B cell (primary cell): ENCODE data around the gene CFL1.

Source experiments
- EZH2 ChIP-seq: IDR thresholded peaks from 2 replicates; pipeline ENCODE4 v1.6.1; 2012; ENCODE audit warnings: borderline replicate concordance, low read depth, mild to moderate bottlenecking, moderate library complexity, low read length; ENCODE audit not compliant: insufficient read depth, poor library complexity, severe bottlenecking
- TF ChIP-seq, protein P1 (sequence below): fragments of 200-600 bp; IDR thresholded peaks from one replicate; pipeline ENCODE4 v1.8.0; 2022; ENCODE audit warnings: antibody characterized with exemption, mild to moderate bottlenecking

DNA sequence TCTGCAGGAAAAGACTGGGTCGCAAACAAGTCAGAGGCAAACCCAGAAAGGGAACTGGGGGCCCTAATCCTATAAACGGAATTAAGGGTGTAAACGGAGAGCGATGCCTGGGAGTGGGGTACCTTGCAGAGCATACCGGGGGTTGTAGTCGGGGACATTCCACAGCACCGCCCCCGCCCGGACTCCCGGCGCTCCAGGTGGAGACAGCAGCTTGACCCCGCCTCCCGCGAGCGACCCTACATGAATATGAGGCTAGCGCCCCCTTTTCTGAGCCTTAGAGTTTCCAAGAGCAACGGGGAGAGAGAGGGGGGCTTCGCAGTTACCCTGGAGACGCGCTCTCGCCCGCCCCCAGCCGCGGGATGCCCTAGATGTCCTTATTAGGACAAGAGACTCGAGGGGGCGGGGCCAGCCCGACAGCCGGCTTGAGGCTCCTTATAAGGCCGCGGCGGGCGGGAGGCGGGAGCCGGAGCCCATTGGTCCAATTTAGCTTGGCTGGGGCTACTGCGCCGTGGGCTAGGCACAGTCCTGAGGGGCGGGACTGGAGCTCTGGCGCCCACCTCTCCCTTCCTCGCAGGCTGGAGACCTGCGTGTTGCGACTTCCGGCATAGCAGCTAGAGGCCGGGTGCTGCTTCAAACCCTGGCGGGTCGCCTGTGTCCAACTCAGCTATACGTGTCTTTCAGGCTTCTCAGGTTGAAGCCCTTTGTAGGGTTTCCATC, 1.3 kb upstream of the CFL1 start:
- TF ChIP-seq, protein P1, sequence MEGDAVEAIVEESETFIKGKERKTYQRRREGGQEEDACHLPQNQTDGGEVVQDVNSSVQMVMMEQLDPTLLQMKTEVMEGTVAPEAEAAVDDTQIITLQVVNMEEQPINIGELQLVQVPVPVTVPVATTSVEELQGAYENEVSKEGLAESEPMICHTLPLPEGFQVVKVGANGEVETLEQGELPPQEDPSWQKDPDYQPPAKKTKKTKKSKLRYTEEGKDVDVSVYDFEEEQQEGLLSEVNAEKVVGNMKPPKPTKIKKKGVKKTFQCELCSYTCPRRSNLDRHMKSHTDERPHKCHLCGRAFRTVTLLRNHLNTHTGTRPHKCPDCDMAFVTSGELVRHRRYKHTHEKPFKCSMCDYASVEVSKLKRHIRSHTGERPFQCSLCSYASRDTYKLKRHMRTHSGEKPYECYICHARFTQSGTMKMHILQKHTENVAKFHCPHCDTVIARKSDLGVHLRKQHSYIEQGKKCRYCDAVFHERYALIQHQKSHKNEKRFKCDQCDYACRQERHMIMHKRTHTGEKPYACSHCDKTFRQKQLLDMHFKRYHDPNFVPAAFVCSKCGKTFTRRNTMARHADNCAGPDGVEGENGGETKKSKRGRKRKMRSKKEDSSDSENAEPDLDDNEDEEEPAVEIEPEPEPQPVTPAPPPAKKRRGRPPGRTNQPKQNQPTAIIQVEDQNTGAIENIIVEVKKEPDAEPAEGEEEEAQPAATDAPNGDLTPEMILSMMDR, result no peak
- TF ChIP-seq EZH2, result no peak
